ENCODE results near the gene PLXNC1. TPM values are rescaled to one million over a fixed set of nuclear protein-coding genes. Genes with fewer than 3 reads are reported as not detected.
A peak's percentile ranks its signal among the peaks of the same experiment; 100 is the strongest.

PLXNC1 gene
- total and polyA plus RNA-seq, 9 of the 15 experiments (the other 6 are each of a cell fraction or from before 2014, with no cell fraction given), result 0.08 to 0.87 (median 0.28) TPM

- TF ChIP-seq ZMIZ1 (IDR thresholded peaks at IDR 0.05; ENCODE audit: low read depth in 2 of 2, low read length in 2 of 2) (peak in 1 of 2 experiments; percentile 82; a peak in 2 of 4 replicates), CGGBP1 (CRISPR knock-in tag; IDR thresholded peaks at IDR 0.05) (no peak), GABPA (tag; conservative IDR thresholded peaks at IDR 0.05; ENCODE audit: low read depth) (peak; percentile 48), U2AF2 (optimal IDR thresholded peaks at IDR 0.05; ENCODE audit: low read depth, low read length) (no peak), MBD1 (CRISPR knock-in tag; IDR thresholded peaks at IDR 0.05) (no peak), MCM5 (IDR thresholded peaks at IDR 0.05; ENCODE audit: low read depth) (no peak), CEBPG (CRISPR knock-in tag; IDR thresholded peaks at IDR 0.05) (peak; percentile 96), CEBPG (tag; conservative IDR thresholded peaks at IDR 0.05 in 1 of 2, IDR thresholded peaks at IDR 0.05 in 1 of 2) (peak; percentile 82 to 99), YBX1 (IDR thresholded peaks at IDR 0.05) (no peak), SMARCA4 (IDR thresholded peaks at IDR 0.05) (peak; percentile 92), MAFK (IDR thresholded peaks at IDR 0.05; ENCODE audit: low read length) (no peak; the same call in 1 of the 2 replicates), HMGXB4 (CRISPR knock-in tag; IDR thresholded peaks at IDR 0.05) (no peak), STAT5A (IDR thresholded peaks at IDR 0.05; ENCODE audit: borderline replicate concordance, low read length) (peak; percentile 58; the same call in 1 of the 2 replicates), IRF9 (tag; IDR thresholded peaks at IDR 0.05) (no peak), CEBPB (tag; IDR thresholded peaks at IDR 0.05) (peak; percentile 59), CHD2 (IDR thresholded peaks at IDR 0.05; ENCODE audit: low read depth, low read length) (no peak), GTF2F1 (IDR thresholded peaks at IDR 0.05; ENCODE audit: low read depth, low read length) (no peak), CCNT2 (IDR thresholded peaks at IDR 0.05; ENCODE audit: borderline replicate concordance, extremely low read depth, insufficient read length, low read depth, low read length) (no peak), POLR3G (IDR thresholded peaks at IDR 0.05; ENCODE audit: extremely low read depth, insufficient read length, insufficient replicate concordance) (no peak), ETV5 (CRISPR knock-in tag; IDR thresholded peaks at IDR 0.05; ENCODE audit: low read depth) (peak; percentile 95), MBD2 (IDR thresholded peaks at IDR 0.05; ENCODE audit: borderline replicate concordance, low read depth) (0 out of 2 replicates have a peak, but pooled peaks have one; percentile 50), TRIM24 (IDR thresholded peaks at IDR 0.05) (peak; percentile 87)
Observed at GRCh38 chr12:94100211-94100627, 48.2 kb upstream of the PLXNC1 start (continued).

Data from K562 (cell line).